GM19395 (cell line): ENCODE data around the gene MYMK.

ENCODE experiments used
- ATAC-seq: cut with Tn5 transposase; IDR thresholded peaks from one replicate; pipeline ENCODE4 v1.9.1; 2021; ENCODE audit warnings: mild to moderate bottlenecking, moderate library complexity; ENCODE audit not compliant: unreplicated experiment

MYMK gene

GRCh38 chr9:133470988-133471387 is 53.8 kb downstream of the MYMK start:
- ATAC-seq: no peak

GRCh38 chr9:133470427-133470924 is 54.3 kb downstream of the MYMK start:
- ATAC-seq: no peak

DNA sequence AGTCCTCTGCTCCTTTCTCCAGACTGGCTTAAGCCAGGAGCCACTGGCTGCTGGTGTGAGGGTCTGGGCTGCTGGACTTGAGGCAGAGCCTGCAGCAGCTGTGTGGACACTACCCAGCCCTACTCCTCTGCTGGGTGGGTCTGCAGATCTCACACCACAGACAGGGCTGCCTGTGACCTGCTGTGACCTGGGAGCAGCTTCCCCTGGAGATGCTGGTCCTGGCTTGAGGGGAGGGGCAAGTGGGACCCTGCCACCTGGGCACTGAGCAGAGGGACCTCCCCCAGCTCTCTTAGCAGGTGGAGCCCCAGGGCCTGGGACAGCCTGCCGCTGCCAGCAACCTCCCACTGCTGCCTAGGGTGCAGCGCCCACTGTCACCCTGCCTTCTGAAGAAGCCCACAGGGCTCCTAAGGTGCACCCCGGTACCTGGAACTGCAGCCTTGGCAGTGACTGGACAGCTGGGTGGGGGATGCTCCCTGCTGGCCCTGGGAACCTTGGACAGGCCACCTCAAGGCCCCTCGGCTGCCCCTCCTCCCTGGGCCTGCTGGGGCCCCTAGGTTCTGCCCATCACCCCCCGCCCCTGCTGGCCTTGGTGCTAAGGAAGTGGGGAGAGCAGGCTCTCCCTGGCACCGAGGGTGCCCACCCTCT is 55.9 kb downstream of the MYMK start:
- no peak for ATAC-seq

GRCh38 chr9:133468374-133468773 is 56.4 kb downstream of the MYMK start:
- ATAC-seq: no peak

DNA sequence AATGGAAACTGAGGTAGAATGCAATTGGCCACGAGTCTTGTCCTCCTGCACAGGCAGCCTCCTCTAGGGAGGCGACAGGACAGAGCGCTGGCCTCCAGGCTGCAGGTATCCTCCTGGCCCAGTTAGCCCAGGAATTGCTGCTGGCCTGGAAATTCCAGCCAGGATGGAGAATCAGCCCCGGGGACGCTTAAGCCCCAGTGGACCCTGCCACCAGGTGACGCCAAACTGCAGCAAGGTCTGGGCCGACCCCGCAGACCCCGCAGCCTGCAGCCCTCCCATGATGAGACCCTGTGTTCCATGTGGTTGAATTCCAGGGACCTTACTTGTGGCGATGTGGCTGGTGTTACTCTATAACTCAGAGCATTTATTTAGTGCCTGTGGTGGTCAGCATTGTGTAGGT is 57.7 kb downstream of the MYMK start:
- no peak for ATAC-seq

GRCh38 chr9:133465984-133466383 is 58.8 kb downstream of the MYMK start:
- no peak for ATAC-seq

GRCh38 chr9:133464638-133465037 is 60.1 kb downstream of the MYMK start:
- ATAC-seq: no peak
